GM19372 (cell line): ENCODE data around the gene TRIM8.

ENCODE experiments used
- ATAC-seq: cut with Tn5 transposase; IDR thresholded peaks from one replicate; pipeline ENCODE4 v1.9.1; 2021; ENCODE audit warnings: mild to moderate bottlenecking, low read depth, moderate library complexity; ENCODE audit not compliant: unreplicated experiment

TRIM8 gene, protein sequence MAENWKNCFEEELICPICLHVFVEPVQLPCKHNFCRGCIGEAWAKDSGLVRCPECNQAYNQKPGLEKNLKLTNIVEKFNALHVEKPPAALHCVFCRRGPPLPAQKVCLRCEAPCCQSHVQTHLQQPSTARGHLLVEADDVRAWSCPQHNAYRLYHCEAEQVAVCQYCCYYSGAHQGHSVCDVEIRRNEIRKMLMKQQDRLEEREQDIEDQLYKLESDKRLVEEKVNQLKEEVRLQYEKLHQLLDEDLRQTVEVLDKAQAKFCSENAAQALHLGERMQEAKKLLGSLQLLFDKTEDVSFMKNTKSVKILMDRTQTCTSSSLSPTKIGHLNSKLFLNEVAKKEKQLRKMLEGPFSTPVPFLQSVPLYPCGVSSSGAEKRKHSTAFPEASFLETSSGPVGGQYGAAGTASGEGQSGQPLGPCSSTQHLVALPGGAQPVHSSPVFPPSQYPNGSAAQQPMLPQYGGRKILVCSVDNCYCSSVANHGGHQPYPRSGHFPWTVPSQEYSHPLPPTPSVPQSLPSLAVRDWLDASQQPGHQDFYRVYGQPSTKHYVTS

GRCh38 chr10:102644066-102644645 lies at the start of gene TRIM8:
Gene TRIM8, plus strand, starts transcription at chr10:102644479. Its CDS starts 139 bp downstream, at chr10:102644618.
- no peak for ATAC-seq

- no peak for ATAC-seq
Measured at GRCh38 chr10:102595293-102595692, 49.0 kb upstream of the TRIM8 start.

GRCh38 chr10:102595897-102596296 lies 48.4 kb upstream of the TRIM8 start:
- ATAC-seq: no peak

DNA sequence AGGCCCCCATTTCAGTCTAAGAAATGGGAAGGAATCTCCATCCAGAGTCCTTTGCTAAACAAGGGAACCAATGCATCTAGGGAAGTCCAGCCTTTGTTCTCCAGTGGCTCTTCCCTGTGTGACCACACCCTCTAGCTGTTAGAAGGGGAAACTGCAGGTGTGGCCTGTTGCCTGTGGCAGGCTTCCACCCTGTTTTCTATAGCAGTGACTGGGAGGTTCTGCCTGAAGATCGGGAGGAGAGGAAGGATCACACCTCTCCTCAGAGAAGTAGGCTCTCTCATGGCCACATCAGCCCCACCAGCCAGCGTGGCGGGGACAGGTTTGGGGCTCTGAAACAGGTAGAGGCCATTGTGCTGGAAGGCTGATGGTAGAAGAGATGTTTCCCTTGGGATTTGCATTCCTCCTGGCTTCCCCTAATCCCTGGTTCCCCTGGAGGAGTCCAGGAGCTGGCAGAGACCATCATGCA lies 47.7 kb upstream of the TRIM8 start:
- ATAC-seq: no peak

- no peak for ATAC-seq
Measured at GRCh38 chr10:102597131-102597991, 46.9 kb upstream of the TRIM8 start.

DNA sequence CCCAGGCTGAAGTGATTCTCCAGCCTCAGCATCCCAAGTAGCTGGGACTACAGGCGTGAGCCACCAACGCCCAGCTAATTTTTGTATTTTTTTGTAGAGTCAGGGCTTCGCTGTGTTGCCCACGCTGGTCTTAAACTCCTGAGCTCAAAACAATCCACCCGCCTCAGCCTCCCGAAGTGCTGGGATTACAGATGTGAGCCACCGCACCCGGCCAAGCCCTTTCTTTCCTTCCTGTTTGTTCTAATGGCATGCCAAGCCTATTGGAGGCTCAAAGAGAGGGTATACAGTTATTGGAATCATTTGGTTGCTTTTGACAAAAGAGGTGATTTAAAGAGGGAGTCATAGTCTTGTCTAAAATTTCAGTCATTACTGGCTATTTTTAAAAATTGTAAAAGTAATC lies 46.0 kb upstream of the TRIM8 start:
- no peak for ATAC-seq

GRCh38 chr10:102599565-102600327 lies 44.5 kb upstream of the TRIM8 start:
- no peak for ATAC-seq

GRCh38 chr10:102600816-102601215 lies 43.5 kb upstream of the TRIM8 start:
- no peak for ATAC-seq

DNA sequence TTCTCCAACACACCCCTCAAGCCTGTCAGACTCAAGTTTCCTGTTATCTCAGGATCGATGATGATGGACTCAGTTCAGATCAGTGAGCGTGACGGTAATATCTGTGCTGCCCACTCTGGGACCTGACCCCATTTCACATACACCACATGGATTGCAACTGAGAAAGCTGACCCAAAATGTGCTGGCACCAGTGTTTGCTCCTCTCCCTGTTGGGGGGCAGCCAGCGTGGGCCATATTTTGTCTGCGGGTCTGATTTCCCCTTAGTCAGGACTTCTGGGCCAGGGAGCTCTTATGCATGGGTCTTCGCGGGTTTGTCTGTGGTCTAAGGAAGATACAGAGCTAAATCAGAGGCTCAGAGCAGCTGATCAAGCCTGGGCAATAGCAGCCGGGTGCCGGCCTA lies 42.6 kb upstream of the TRIM8 start:
- ATAC-seq: no peak

GRCh38 chr10:102602272-102603045 lies 41.8 kb upstream of the TRIM8 start:
- ATAC-seq: no peak

GRCh38 chr10:102603946-102604345 lies 40.3 kb upstream of the TRIM8 start:
- ATAC-seq: no peak

GRCh38 chr10:102604439-102604841 lies 39.8 kb upstream of the TRIM8 start:
- no peak for ATAC-seq

DNA sequence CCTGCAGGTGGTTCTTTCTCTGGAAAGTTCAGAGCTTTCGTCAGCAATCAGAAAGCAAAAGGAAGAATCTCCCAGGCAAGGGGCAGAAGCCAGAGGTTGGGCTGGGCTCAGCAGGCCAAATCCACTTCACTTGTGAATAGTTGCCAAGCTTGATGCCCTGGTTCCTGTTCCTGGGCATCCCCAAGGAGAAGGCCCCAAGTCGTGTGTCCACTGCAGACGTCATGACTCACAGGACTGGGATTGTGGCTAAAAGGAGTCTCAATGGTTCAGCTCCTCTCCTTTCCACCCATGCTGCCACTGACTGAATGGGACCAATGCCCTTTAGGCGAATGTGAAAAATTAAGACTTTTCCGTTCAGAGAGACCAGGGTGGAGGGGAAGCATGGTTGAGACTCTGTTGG lies 38.6 kb upstream of the TRIM8 start:
- ATAC-seq: no peak

DNA sequence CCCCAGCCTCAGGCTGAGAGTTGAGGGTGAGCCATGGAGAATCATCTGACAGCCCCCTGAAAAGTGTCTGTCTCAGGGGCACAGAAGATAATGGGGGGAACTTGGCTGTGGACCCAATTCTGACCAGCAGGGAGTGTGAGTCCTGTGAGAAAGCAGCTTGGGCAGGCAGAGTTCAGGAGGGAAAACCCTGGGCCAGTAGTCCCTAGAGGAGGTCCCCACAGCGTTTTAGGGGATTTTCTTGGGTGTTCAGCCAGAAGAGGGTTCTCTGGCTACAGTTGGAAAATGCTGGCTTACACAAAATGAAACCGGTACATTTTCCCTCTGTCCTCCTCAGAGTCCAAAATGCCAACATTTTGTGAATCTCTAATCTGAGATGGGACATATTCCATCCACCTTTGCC lies 35.8 kb upstream of the TRIM8 start:
- no peak for ATAC-seq

GRCh38 chr10:102610441-102610887 lies 33.8 kb upstream of the TRIM8 start:
- ATAC-seq: no peak

GRCh38 chr10:102611514-102612087 lies 32.7 kb upstream of the TRIM8 start:
- ATAC-seq: no peak

- no peak for ATAC-seq
Measured at GRCh38 chr10:102612964-102613275, 31.4 kb upstream of the TRIM8 start.

DNA sequence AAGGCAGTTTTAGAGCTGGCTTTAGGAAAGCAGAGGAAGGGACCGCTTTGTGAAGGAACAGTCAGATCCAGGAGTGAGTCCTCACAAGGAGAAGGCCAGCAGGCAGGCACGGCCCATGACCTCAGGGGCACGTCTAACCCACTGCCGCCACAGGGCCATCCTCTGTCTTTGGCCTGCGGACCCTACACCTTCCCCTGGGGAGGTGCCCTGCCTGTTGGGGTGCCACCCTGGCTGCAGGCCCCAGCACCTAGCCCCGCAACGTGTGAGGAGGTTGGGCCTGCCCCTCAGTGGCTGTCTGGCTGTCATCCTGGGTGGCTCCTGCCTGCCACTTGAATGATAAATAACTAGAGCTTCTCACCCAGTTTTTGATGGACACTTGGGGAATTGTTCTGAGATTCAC lies 31.0 kb upstream of the TRIM8 start:
- ATAC-seq: no peak

- ATAC-seq: no peak
Measured at GRCh38 chr10:102613785-102614184, 30.5 kb upstream of the TRIM8 start.
